ENCODE data around the gene LIMCH1.

LIMCH1 gene

DNA sequence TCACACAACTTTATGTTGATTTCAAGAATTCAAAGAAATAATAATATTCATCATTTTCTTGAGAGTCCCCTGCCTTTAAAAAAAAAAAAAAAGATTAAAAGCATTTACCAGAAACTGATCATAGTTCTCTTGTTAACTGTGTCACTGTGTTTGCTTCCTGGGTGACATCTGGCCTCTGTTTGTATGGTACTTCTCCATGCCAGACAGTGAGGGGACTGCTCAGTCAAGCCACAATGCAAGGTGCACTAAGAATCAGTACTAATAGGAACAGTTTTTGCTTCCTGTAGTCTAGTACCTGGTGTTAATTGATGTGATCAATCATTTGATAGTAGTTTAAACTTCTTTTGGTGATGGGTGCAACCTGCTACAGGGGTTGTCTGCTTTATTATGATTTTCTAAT is 133.0 kb downstream of the LIMCH1 start:
- TF ChIP-seq, protein P1, sequence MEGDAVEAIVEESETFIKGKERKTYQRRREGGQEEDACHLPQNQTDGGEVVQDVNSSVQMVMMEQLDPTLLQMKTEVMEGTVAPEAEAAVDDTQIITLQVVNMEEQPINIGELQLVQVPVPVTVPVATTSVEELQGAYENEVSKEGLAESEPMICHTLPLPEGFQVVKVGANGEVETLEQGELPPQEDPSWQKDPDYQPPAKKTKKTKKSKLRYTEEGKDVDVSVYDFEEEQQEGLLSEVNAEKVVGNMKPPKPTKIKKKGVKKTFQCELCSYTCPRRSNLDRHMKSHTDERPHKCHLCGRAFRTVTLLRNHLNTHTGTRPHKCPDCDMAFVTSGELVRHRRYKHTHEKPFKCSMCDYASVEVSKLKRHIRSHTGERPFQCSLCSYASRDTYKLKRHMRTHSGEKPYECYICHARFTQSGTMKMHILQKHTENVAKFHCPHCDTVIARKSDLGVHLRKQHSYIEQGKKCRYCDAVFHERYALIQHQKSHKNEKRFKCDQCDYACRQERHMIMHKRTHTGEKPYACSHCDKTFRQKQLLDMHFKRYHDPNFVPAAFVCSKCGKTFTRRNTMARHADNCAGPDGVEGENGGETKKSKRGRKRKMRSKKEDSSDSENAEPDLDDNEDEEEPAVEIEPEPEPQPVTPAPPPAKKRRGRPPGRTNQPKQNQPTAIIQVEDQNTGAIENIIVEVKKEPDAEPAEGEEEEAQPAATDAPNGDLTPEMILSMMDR (conservative IDR thresholded peaks at IDR 0.05; ENCODE audit: low read depth): no peak
- DNase-seq (ENCODE audit: low spot score): no peak
- H3K27ac ChIP-seq: no peak overlapping the region
- ChIA-PET POLR2A (ENCODE audit: low non-redundant PET) (no interaction called here), CTCF (interaction anchor here (0.7 kb wide), 1 partner anchor 134 kb away, joined by 3 read pairs; no protein-coding TSS in a partner anchor)

- ChIA-PET CTCF (no interaction called here), POLR2A (ENCODE audit: low non-redundant PET) (no interaction called here)
- H3K27ac ChIP-seq: no peak overlapping the region
Observed at GRCh38 chr4:41678086-41678816, 140.3 kb downstream of the LIMCH1 start.

GRCh38 chr4:41678951-41679350 is 141.0 kb downstream of the LIMCH1 start:
- CTCF ChIA-PET: no interaction called here
- no peak overlapping the region for H3K27ac ChIP-seq
- POLR2A ChIA-PET (ENCODE audit: low non-redundant PET): no interaction called here
- TF ChIP-seq, protein P1 (conservative IDR thresholded peaks at IDR 0.05; ENCODE audit: low read depth): no peak
- DNase-seq (ENCODE audit: low spot score): no peak

More at GRCh38 chr4:41678086-41678816, 140.3 kb downstream of the LIMCH1 start:
- TF ChIP-seq, protein P1 (conservative IDR thresholded peaks at IDR 0.05; ENCODE audit: low read depth): no peak
- DNase-seq (ENCODE audit: low spot score): no peak

DNA sequence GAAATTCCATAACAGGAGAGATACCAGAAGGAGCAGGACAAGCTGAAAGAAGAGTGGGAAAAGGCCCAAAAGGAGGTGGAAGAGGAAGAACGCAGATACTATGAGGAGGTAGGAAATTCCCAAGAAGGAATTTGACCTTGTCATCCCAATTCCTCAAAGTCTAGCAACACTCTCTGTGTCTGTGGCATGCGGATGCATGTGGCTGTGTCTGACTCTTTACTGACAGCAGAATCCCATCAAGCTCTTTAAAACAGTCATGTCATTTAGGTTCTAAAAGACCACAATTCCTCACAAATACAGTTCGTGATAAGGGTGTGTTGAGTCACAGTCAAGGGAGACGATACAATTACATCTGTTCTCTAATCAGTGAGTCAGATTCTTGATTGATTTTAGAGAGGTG is 142.0 kb downstream of the LIMCH1 start:
- DNase-seq (ENCODE audit: low spot score): no peak
- POLR2A ChIA-PET (ENCODE audit: low non-redundant PET): no interaction called here

GRCh38 chr4:41681054-41681453 is 143.1 kb downstream of the LIMCH1 start:
- TF ChIP-seq, protein P1 (conservative IDR thresholded peaks at IDR 0.05; ENCODE audit: low read depth): no peak
- ChIA-PET POLR2A (ENCODE audit: low non-redundant PET) (no interaction called here), CTCF (interaction anchor here (0.6 kb wide), 1 partner anchor 37 kb away, joined by 5 read pairs; no protein-coding TSS in a partner anchor)
- no peak for DNase-seq (ENCODE audit: low spot score)
- no peak overlapping the region for H3K27ac ChIP-seq

More for the DNA sequence above, 142.0 kb downstream of the LIMCH1 start:
- TF ChIP-seq, protein P1 (conservative IDR thresholded peaks at IDR 0.05; ENCODE audit: low read depth): no peak
- CTCF ChIA-PET: no interaction called here
- no peak overlapping the region for H3K27ac ChIP-seq

DNA sequence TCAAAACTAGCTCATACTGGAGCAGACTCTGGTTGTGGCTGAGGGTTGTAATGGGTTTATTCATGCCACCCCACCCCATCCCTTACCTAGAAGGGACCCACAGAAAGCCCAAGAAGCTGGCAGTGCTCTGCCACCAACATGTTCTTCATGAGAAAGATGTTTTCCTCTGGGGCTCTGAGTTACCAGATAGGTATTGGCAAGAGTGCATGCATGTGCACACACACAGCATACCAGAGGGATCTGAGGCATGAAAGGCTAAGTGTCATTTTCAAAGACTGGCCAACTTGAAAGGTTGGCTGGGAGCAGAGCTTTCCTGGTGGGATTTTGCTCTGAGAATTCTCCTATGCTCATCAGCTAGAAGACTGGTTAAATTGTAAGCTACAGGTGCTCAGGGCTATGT is 145.4 kb downstream of the LIMCH1 start:
- POLR2A ChIA-PET (ENCODE audit: low non-redundant PET): no interaction called here
- H3K27ac ChIP-seq: no peak overlapping the region
- no peak for DNase-seq (ENCODE audit: low spot score)
- TF ChIP-seq, protein P1 (conservative IDR thresholded peaks at IDR 0.05; ENCODE audit: low read depth): no peak
- CTCF ChIA-PET: interaction anchor here (0.7 to 1.5 kb wide), 3 partner anchors 10 to 104 kb away, joined by 3 to 4 read pairs (median 3); no protein-coding TSS in a partner anchor
